AG09309 (cell line): ENCODE results near the gene PLEKHM3.
A peak's percentile ranks its signal among the peaks of the same experiment; 100 is the strongest.

Source experiments
- DNase-seq: peaks from one replicate; pipeline ENCODE4 v3.0.0-alpha.2; 2010; ENCODE audit warnings: low read depth
- H3K4me3 ChIP-seq: 2 replicates; pipeline ENCODE4 v1.5.1; 2011; ENCODE audit warnings: mild to moderate bottlenecking, low read depth, low read length, moderate library complexity; ENCODE audit not compliant: control insufficient read depth
- CTCF ChIP-seq: IDR thresholded peaks from 2 replicates; pipeline ENCODE4 v1.5.1; 2011; ENCODE audit warnings: mild to moderate bottlenecking, low read depth, low read length, inconsistent platforms; ENCODE audit not compliant: insufficient read depth, control insufficient read depth; ENCODE audit errors: missing control alignments

The PLEKHM3 gene

GRCh38 chr2:208037564-208038487 is 12.5 kb upstream of the PLEKHM3 start:
- no peak for TF ChIP-seq CTCF
- no peak for DNase-seq
- no peak overlapping the region for H3K4me3 ChIP-seq

- no peak for DNase-seq
- no peak overlapping the region for H3K4me3 ChIP-seq
- no peak for TF ChIP-seq CTCF
Measured at GRCh38 chr2:208036357-208036756, 11.0 kb upstream of the PLEKHM3 start.

GRCh38 chr2:208034503-208035140 is 9.3 kb upstream of the PLEKHM3 start:
- no peak for DNase-seq
- H3K4me3 ChIP-seq, result no peak overlapping the region
- no peak for TF ChIP-seq CTCF

GRCh38 chr2:208033701-208034502 is 8.6 kb upstream of the PLEKHM3 start:
- no peak for DNase-seq
- no peak overlapping the region for H3K4me3 ChIP-seq
- TF ChIP-seq CTCF, result no peak

GRCh38 chr2:208031608-208032019 is 6.3 kb upstream of the PLEKHM3 start:
- no peak for DNase-seq
- no peak for TF ChIP-seq CTCF
- no peak overlapping the region for H3K4me3 ChIP-seq

- H3K4me3 ChIP-seq, result peak overlapping the region; percentile 87
- DNase-seq, result no peak
- TF ChIP-seq CTCF, result no peak
Measured at GRCh38 chr2:208025814-208026184, 472 bp upstream of the PLEKHM3 start.
